Prostate gland (tissue), 2 donors: ENCODE measurements around the gene CHRNE. TPM values are rescaled to one million over a fixed set of nuclear protein-coding genes. Genes with fewer than 3 reads are reported as not detected.

ENCODE experiments used
- DNase-seq: peaks from one replicate; pipeline ENCODE4 v3.0.0-alpha.2; 2019; ENCODE audit warnings: low spot score
- H3K27ac ChIP-seq, 2 donors: fragments of 200-600 bp; sonication (generic); 2 replicates each; pipeline ENCODE4 v1.5.1; 2017 to 2019
- H3K27me3 ChIP-seq: fragments of 200-600 bp; sonication (generic); replicated peaks from 2 replicates; pipeline ENCODE4 v1.5.1; 2019; ENCODE audit not compliant: insufficient read depth
- H3K36me3 ChIP-seq, 2 donors: fragments of 200-600 bp; sonication (generic); 1 replicate in 1 of 2; 2 replicates in 1 of 2; pipeline versions ENCODE4 v1.5.1 to v1.8.1; 2017 to 2019
- H3K4me1 ChIP-seq: fragments of 200-600 bp; sonication (generic); replicated peaks from 2 replicates; pipeline ENCODE4 v1.5.1; 2019
- H3K4me3 ChIP-seq, 2 donors: fragments of 200-600 bp; sonication (generic); 2 replicates each; pipeline ENCODE4 v1.5.1; 2017 to 2019
- H3K9me3 ChIP-seq: fragments of 200-600 bp; sonication (generic); 2 replicates; pipeline ENCODE4 v1.5.1; 2017
- CTCF ChIP-seq, 4 experiments: fragments of 200-600 bp in 2 of 4; fragments of 450-650 bp in 2 of 4; sonication (generic) in 2 of 4; IDR thresholded peaks; 1 replicate in 3 of 4; 2 replicates in 1 of 4; pipeline ENCODE4 v1.5.1; 2016 to 2019; ENCODE audit warnings: antibody characterized with exemption in 4 of 4, mild to moderate bottlenecking in 2 of 4, moderate library complexity in 2 of 4
- POLR2A ChIP-seq: fragments of 450-650 bp; IDR thresholded peaks from one replicate; pipeline ENCODE4 v1.6.1; 2016; ENCODE audit warnings: antibody characterized with exemption, mild to moderate bottlenecking
- POLR2AphosphoS5 ChIP-seq: sonication (generic); formaldehyde crosslinking; IDR thresholded peaks from one replicate; pipeline ENCODE4 v1.6.1; 2017; ENCODE audit warnings: antibody characterized with exemption
- WGBS: methylation state at CpG from one replicate; pipeline ENCODE4 v1.1.5; 2018; 5-methylcytosine and 5-hydroxymethylcytosine counted together
- intact Hi-C: fragments of 100-400 bp; cut with DNase I; formaldehyde crosslinking; loops from one replicate; pipeline ENCODE4 v1.14.2; 2022
- total RNA-seq, 2 donors: library from RNA; depleted of rRNA; stranded (reverse); fragments of >200 nt; gene quantifications; one replicate each; pipeline ENCODE4 v1.1.0, GENCODE V29; 2016

CHRNE gene
- total RNA-seq, result 1 to 10 TPM in 1 of 2 donors, under 1 TPM in 1; 0.64 to 1.0 TPM

DNA sequence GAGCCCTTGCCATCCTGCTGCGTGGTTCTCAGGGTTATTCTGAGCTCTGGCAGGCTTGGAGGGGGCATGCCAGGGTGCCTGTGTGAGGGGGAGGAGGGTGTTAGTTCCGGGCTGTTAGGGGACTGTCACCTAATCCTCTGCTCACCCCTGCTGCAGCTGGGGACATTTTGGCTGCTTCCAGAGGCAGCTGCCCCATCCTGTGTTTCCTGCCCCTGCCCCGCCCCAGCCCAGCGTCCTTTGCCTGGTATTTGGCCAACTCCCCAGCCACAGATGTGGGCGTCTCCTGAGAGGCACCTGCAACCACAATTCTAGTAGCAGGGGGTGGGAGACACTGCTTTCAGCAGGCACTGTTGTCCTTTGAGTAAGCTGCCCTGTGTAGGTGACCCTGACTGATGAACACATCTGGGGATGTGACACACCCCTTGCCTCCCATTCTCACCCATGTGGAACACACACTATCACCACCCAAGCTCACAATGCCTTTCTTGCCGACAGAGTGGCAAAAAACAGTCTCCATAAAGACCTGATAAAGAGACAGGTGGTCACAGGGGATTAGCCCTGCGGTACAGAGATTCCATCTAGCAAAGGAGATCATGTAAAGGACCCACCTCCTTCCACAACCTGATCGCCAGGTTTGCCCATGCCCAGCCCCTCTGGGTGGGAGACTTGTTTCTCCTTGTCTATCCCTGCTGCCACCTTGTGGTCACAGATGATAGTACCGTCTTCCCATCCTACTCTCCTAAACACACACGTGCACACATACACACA is at the start of gene CHRNE:
Gene CHRNE (minus strand): TSS at position 48 of the 768 bp plus-strand sequence. CDS start 35 bp downstream, at position 13.
- H3K27me3 ChIP-seq, result no peaks in the 10 kb centered on the region
- DNase-seq, result peak; percentile 89

DNA sequence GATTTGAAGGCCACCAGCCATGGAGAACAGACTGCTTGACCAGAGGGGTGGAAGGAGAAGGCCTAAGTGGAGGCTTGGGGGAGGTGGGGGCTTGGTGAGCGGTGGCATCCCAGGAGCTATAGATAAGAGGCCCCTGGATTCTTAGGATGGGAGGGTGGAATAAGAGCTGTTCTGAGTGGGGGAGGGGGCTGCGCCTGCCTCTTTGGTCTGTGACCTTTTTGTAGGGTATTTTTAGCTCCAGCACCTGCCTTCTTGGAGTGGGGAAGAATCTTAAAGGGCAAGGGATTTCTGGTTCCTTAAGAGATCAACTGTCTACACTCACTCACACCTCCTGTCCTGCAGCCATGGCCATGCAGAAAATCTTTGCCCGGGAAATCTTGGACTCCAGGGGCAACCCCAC is 48.6 kb upstream of the CHRNE start:
- H3K4me1 ChIP-seq, result peaks cover 3% of the 10 kb centered on the region
- WGBS, result 84% methylated on average over 3 of the region's 3 CpGs
- no peaks in the 10 kb centered on the region for H3K9me3 ChIP-seq
- no peak overlapping the region for H3K4me3 ChIP-seq
- no peak overlapping the region for H3K27ac ChIP-seq
- no peak for TF ChIP-seq POLR2A
- TF ChIP-seq POLR2AphosphoS5, result no peak
- TF ChIP-seq CTCF (IDR thresholded peaks at IDR 0.05), result no peak
- DNase-seq, result no peak
- no peaks in the 10 kb centered on the region for H3K36me3 ChIP-seq
- H3K27me3 ChIP-seq, result no peaks in the 10 kb centered on the region
- intact Hi-C loops, result no loop called here

More for the DNA sequence above, at the start of gene CHRNE:
- H3K27ac ChIP-seq, result peak within 1 kb of the TSS in 1 of 2 donors; percentile 30
- 9% methylated on average over 10 of the region's 10 CpGs for WGBS
- H3K4me1 ChIP-seq, result peaks cover 3% of the 10 kb centered on the region
- H3K4me3 ChIP-seq, result no peak within 1 kb of the TSS
- TF ChIP-seq CTCF (IDR thresholded peaks at IDR 0.05) (peak; percentile 40 to 85 (median 69)), POLR2AphosphoS5 (peak; percentile 45), POLR2A (no peak)
- intact Hi-C loops, result no loop called here
- no peaks in the 10 kb centered on the region for H3K36me3 ChIP-seq
- H3K9me3 ChIP-seq, result no peaks in the 10 kb centered on the region

- peaks cover 10% of the 10 kb centered on the region for H3K4me1 ChIP-seq
- WGBS, result 42% methylated on average over 7 of the region's 7 CpGs
- peak within 1 kb of the TSS; percentile 88 to 96 for H3K27ac ChIP-seq
- peak within 1 kb of the TSS; percentile 94 to 100 for H3K4me3 ChIP-seq
- no peaks in the 10 kb centered on the region for H3K27me3 ChIP-seq
- H3K36me3 ChIP-seq, result no peaks in the 10 kb centered on the region
- intact Hi-C loops, result no loop called here
- H3K9me3 ChIP-seq, result no peaks in the 10 kb centered on the region
- no peak for TF ChIP-seq POLR2AphosphoS5
- no peak for TF ChIP-seq POLR2A
- no peak for TF ChIP-seq CTCF (IDR thresholded peaks at IDR 0.05)
- no peak for DNase-seq
Observed at GRCh38 chr17:4950746-4951204, 47.9 kb upstream of the CHRNE start, which contains the start of gene ENO3. ENO3 (plus strand) TSS chr17:4951119; CDS start chr17:4951830, 711 bp downstream.

- peak; percentile 15 for TF ChIP-seq POLR2A
- no peak for TF ChIP-seq POLR2AphosphoS5
- TF ChIP-seq CTCF (IDR thresholded peaks at IDR 0.05), result no peak
- DNase-seq, result no peak
- Histone ChIP-seq H3K4me1 (peaks cover 15% of the 10 kb centered on the region), H3K4me3 (peak overlapping the region; percentile 94 to 100), H3K36me3 (no peaks in the 10 kb centered on the region), H3K27ac (peak overlapping the region; percentile 88 to 96), H3K9me3 (no peaks in the 10 kb centered on the region), H3K27me3 (no peaks in the 10 kb centered on the region)
- intact Hi-C loops, result no loop called here
- 7% methylated on average over 52 of the region's 52 CpGs for WGBS
Observed at GRCh38 chr17:4950075-4950745, 47.3 kb upstream of the CHRNE start.
